ENCODE measurements around the gene RPL38.

The RPL38 gene

GRCh38 chr17:74211912-74212208, 8.4 kb downstream of the RPL38 start:
- DNase-seq: no peak

DNA sequence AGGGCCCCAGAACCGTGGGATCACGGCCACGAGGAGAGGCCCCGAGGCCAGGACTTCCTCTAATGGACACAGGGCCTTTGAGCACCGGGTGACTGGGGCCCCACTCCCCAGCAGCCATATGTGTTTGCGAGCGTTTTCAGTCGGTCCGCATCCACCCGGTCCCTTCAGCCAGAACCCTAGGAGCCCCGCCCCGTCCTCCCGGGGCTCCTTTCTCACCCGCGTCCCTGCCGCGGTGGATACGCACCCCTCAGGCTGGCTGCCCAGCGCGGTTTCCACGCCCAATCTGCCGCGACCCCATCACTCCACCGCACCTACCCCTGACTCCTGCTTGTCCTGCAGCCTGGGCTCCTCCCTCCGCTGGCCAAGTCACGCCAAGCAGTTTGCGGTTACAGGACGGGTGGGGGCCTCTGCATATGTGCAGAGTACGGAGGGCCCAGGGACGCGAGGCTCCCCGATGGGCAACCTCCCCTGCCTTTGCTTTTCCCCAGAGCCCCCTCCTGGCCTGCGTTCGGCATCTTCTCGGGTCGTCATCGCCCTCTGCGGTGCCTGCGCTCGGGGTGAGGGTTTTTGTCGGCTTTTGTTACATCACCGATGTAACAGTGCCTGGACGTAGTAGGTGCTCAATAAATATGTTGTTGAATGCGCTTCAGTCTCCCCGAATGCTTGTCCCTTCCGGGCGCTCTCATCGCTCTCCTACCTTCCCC, 8.9 kb downstream of the RPL38 start:
- no peak for DNase-seq

DNA sequence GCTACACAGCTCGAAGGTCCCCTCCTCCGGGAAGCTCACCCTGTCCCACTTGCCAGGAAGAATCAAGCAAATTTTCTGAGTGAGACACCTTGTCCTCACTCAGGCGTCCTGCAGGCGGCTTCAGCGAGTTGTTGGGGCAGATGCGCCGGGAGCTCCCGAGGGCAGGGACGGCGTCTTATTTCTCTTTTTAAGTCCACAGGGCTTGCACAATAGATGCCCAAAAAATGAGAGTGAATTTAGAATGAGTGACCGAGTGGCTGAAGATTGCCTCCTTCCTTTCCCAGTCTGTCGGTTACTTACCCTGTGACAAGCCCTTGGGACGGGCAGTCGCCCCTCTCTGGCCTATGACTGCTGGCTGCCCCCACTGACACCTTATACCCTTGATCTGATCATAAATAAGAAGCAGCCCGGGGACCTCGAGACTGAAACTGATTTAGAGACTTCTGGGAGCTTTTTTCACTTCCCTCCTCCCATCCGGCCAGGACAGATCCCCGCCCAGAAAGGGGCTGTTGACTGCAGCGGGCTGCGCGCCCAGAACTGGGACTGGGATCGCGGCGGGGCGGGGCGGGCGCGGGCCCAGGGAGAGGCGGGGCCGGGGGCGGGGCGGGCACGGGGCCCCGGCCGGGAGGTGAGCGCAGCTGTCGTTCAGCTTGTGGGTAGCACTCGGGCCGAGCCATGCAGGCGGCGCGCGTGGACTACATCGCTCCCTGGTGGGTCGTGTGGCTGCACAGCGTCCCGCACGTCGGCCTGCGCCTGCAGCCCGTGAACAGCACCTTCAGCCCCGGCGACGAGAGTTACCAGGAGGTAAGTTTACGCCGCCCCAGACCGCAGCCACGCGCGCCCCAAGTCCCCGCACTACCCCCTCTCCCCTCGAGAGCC, 9.7 kb downstream of the RPL38 start, which contains the start of gene TTYH2:
Gene TTYH2, plus strand, starts transcription at position 659 of the 879 bp plus-strand sequence. Its CDS starts 17 bp downstream, at position 676.
- peak; percentile 82 for DNase-seq

DNA sequence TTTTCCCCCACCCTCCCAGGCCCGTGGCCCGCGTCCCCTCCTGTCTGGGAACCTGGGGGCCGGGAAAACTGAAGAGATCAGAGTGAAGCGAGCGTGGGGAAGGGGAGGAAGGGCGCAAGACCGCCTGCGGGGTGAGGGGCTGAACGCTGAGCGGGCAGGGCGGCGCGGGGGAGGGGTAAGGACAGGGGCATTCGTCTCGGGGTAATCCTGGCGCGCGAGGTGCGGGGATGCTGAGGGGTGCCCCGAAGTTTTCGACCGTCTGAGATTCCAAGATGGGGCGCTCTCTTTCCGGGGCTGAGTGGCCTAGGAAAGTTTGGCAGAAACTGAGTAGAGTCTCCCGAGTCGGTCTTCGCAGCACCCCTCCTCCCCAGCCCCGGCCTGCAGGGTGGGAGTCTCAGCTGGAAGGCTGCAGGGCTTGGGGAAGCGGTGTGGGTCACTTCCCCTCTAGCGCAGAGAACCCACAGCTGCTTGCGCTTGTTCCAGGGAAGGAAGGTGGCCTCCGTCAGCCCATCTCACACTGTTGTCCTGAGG, 10.4 kb downstream of the RPL38 start:
- DNase-seq: no peak

- no peak for DNase-seq
Observed at GRCh38 chr17:74214484-74215341, 11.2 kb downstream of the RPL38 start.

DNA sequence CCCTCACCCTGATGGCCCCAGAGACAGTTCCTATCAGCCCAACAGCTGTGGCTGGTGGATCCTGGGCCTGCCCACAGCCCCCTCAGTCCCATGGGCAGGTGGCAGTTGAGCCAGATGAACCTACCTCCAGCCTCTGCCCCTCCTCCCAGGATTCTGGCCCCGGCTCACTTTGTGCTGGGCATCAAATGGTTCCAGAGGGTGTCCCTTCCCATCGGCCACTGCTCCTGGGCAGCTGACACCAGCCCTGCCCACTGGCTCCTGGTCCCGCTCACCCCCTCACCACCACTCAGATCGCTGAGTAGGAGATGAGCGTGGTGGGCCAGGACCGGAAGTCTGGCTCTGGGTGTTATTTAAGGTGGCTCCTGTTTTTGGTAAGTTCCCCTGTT, 11.9 kb downstream of the RPL38 start:
- no peak for DNase-seq

- DNase-seq: no peak
Observed at GRCh38 chr17:74216505-74216904, 13.0 kb downstream of the RPL38 start.

DNA sequence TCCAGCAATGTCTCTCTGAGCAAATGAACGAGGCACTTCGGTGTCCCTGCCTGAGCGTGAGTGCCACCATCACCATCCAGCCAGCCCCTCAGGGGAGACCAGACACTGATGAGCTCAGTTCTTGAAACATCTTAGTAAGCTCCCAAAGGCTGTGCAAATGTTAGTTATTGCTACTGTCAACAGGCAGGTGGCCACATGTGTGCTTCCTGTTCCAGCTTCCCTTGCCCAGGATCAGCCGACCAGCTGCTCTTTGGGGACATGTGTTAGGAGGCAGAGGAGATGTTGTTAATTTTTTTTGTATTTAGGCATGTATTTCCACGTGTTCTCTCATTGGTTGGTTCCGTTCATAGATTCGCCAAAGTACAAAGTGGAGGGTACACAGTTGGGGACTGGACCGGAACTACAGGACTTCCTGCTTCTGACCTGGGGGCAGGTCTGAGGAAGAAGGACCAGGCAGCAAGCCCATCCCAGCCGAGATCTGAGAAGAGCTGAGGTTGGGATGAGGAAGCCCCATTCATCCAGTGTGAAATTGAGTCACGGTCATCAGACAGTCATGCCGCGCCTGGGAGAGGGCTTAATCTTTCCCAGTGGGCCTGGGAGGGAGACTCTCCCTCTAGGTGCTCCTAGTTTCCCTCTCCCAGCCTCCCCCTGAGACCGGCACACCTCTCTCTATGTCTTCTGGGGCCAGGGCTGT, 13.7 kb downstream of the RPL38 start:
- DNase-seq: no peak

GRCh38 chr17:74217888-74218287, 14.4 kb downstream of the RPL38 start:
- DNase-seq: no peak

- no peak for DNase-seq
Observed at GRCh38 chr17:74218436-74218835, 15.0 kb downstream of the RPL38 start.

DNA sequence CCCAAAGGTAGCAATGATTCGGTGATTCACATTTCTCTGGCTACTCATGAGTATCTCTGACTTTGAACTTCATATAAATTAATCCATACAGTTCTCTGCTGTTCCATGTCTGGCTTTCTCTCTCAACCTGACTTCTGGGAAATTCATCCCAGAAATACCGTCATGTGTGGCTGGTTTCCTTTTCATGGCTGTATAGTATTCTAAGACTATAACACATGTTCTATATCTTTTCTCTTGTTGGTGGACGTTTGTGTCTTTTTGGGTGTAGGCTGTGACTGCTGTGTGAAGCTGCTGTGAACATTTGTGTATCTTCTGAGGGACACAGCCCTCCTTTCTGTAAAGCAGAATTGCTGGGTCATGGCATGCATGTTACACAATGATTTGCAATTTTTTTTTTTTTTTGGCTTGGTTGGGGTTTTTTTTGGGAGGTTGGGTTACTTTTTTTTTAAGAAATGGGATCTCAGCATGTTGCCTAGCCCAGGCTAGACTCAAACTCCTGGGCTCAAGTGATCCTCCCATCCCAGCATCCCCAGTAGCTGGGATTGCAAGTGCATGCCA, 16.2 kb downstream of the RPL38 start:
- DNase-seq: no peak

GRCh38 chr17:74220219-74220618, 16.7 kb downstream of the RPL38 start:
- no peak for DNase-seq

DNA sequence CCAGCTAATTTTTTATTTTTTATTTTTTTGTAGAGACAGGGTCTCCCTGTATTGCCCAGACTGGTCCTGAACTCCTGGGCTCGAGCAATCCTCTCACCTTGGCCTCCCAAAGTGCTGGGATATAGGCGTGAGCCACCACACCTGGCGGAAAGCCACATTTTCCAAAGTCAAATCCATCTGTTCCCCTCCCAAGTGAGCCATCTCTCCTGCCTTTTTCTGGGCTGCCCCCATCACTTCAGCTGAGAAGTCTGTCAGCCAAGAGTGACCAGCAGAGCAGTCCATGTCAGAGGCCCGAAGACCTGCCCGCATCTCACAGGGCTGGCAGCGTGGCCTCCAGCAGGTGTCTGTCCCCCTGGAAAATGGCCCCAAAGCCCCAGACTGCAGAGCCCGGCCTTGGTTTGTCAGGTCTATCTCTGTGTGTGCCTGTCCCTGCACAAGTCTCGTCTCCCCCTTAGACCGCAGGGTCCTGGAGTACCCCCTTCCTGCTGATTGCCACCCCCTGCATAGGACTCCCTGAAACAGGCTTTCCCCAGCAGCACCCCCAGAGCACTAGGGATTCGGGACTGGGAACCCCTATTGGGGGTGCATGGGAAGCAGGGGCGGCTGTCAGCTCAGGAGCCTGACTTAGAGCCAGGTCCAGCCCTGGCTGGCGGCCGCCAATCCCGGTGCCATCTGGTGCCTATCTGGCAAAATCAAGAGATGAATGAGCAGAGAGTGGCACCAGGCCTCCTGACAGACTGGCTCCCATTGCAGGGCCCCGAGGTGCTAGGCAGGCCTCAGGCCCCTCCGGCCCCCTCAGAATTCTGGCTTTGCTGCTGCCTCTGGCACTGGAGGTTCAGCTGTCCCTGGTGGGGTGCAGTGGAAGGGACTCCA, 17.7 kb downstream of the RPL38 start:
- DNase-seq: no peak

GRCh38 chr17:74222399-74222798, 18.9 kb downstream of the RPL38 start:
- no peak for DNase-seq

DNA sequence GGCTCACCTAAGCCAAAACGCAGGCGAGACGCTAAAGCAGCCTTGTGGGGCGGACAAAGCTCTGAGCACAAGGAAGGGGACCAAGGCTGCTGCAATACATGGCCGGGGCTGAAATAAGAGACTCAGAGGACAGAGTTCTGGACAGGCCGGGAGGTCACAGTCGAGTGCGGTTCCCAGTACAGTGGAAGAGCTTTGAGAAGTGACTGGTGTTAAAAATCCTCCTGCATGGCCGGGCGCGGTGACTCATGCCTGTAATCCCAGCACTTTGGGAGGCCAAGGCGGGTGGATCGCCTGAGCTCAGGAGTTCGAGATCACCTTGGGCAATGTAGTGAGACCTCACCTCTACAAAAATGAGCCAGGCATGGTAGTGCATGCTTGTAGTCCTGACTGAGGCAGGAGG, 20.4 kb downstream of the RPL38 start:
- no peak for DNase-seq

- DNase-seq: no peak
Observed at GRCh38 chr17:74224959-74225725, 21.7 kb downstream of the RPL38 start.

GRCh38 chr17:74226252-74226651, 22.8 kb downstream of the RPL38 start:
- DNase-seq: no peak

- DNase-seq: no peak
Observed at GRCh38 chr17:74227271-74228080, 24.0 kb downstream of the RPL38 start.

DNA sequence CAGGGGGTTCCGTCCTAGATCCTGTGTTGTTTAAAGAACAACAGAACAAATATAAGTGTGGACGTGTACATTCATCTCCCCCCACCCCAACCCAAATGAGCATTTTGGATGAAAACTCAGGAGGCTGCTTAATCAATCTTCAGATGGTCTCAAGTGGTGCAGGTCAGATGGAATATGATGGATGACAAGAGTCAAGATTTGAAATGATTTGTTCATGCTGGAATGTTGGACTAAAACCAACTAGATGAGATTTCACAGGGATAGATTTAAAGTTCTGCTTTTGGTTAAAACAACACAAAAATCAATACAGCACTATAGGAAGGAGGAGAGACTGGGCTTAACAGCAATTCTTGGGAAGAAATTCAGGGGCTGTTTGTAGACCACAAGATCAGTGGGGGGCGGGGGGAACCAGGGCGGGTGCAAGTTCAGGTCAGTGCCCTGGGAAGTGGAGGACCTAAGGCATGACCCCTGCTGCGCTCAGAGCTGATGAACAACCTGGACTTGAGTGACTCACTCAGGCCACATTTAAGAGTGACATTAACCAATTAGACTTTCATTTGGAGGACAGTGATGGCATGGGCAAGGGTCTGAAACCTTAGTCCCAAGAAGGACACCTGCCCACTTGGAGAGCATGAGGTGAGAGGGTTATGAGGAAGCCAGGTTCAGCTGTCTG, 25.0 kb downstream of the RPL38 start:
- DNase-seq: no peak
